IMR-90 (cell line): ENCODE data around the gene COPZ1. TPM values are rescaled to one million over a fixed set of nuclear protein-coding genes. Genes with fewer than 3 reads are reported as not detected.
A peak's percentile ranks its signal among the peaks of the same experiment; 100 is the strongest.

Source experiments
- ATAC-seq: fragments of 200-7000 bp; cut with Tn5 transposase; 2 replicates; pipeline ENCODE4 v1.9.1; 2020; ENCODE audit warnings: low read depth, mild to moderate bottlenecking, moderate library complexity
- BruUV-seq: library from RNA; stranded (reverse); fragments of 400-500 nt; replicated peaks from 2 replicates; lab custom pipeline; 2021; lab: Mats Ljungman, UMichigan
- CTCF ChIA-PET: fragments of 300-600 bp; formaldehyde crosslinking; extraction: SDS; loops from one replicate; lab custom pipeline; 2021; ENCODE audit warnings: antibody characterized with exemption; lab: Yijun Ruan, JAX
- POLR2A ChIA-PET: fragments of 300-600 bp; sonication (Branson Sonifier 250); formaldehyde crosslinking; loops from one replicate; lab custom pipeline; 2022; ENCODE audit warnings: antibody characterized with exemption; ENCODE audit not compliant: unreplicated experiment; lab: Charles Lee
- DNase-seq: peaks from one replicate; pipeline ENCODE4 v3.0.0; 2013
- H2AFZ ChIP-seq: replicated peaks from 2 replicates; pipeline ENCODE3; 2013; ENCODE audit warnings: low read length, mild to moderate bottlenecking; ENCODE audit not compliant: poor library complexity
- H2AK5ac ChIP-seq: 2 replicates; pipeline ENCODE4 v1.6.1; 2013; ENCODE audit warnings: low read depth, low read length, inconsistent platforms
- H2AK9ac ChIP-seq: replicated peaks from 2 replicates; pipeline ENCODE3; 2013; ENCODE audit warnings: mild to moderate bottlenecking, low read depth, low read length, moderate library complexity; ENCODE audit not compliant: poor library complexity
- H2BK120ac ChIP-seq: 2 replicates; pipeline ENCODE4 v1.6.1; 2013; ENCODE audit warnings: low read depth, low read length, inconsistent platforms
- H2BK15ac ChIP-seq: 3 replicates; pipeline ENCODE4 v1.6.1; 2013; ENCODE audit warnings: low read depth, low read length, inconsistent platforms
- H2BK20ac ChIP-seq: 2 replicates; pipeline ENCODE4 v1.6.1; 2013; ENCODE audit warnings: low read depth, mild to moderate bottlenecking, inconsistent platforms, low read length, moderate library complexity
- H2BK5ac ChIP-seq: 2 replicates; pipeline ENCODE4 v1.6.1; 2013; ENCODE audit warnings: mild to moderate bottlenecking, low read depth, low read length, inconsistent platforms; ENCODE audit not compliant: poor library complexity, severe bottlenecking
- H3K14ac ChIP-seq: replicated peaks from 2 replicates; pipeline ENCODE4 v1.6.1; 2013; ENCODE audit warnings: low read depth, low read length, inconsistent platforms
- H3K18ac ChIP-seq: 2 replicates; pipeline ENCODE4 v1.6.1; 2013; ENCODE audit warnings: low read depth, low read length, control low read depth
- H3K23ac ChIP-seq: 2 replicates; pipeline ENCODE4 v1.6.1; 2013; ENCODE audit warnings: low read depth, low read length, inconsistent platforms
- H3K27ac ChIP-seq: 2 replicates; pipeline ENCODE4 v1.5.1; 2013; ENCODE audit warnings: mild to moderate bottlenecking, control low read depth, low read length; ENCODE audit not compliant: insufficient read depth
- H3K27me3 ChIP-seq: 2 replicates; pipeline ENCODE4 v1.6.1; 2013; ENCODE audit warnings: low read length; ENCODE audit not compliant: control insufficient read depth, insufficient read depth
- H3K36me3 ChIP-seq: 2 replicates; pipeline ENCODE4 v1.6.1; 2013; ENCODE audit warnings: low read length, mixed read lengths; ENCODE audit not compliant: control insufficient read depth, insufficient read depth
- H3K4ac ChIP-seq: 2 replicates; pipeline ENCODE4 v1.6.1; 2013; ENCODE audit warnings: low read depth, low read length, inconsistent platforms
- H3K4me1 ChIP-seq: 2 replicates; pipeline ENCODE4 v1.6.1; 2013; ENCODE audit warnings: low read length, mixed read lengths; ENCODE audit not compliant: control insufficient read depth, insufficient read depth
- H3K4me2 ChIP-seq: 2 replicates; pipeline ENCODE4 v1.6.1; 2013; ENCODE audit warnings: low read depth, mild to moderate bottlenecking, control low read depth, low read length, moderate library complexity
- H3K4me3 ChIP-seq: 2 replicates; pipeline ENCODE4 v1.5.1; 2013; ENCODE audit warnings: low read depth, mild to moderate bottlenecking, control low read depth, low read length, moderate library complexity; ENCODE audit not compliant: insufficient read depth
- H3K56ac ChIP-seq: 2 replicates; pipeline ENCODE4 v1.6.1; 2013; ENCODE audit warnings: low read length, inconsistent platforms; ENCODE audit not compliant: insufficient read depth; ENCODE audit errors: extremely low read depth
- H3K79me1 ChIP-seq, 2 experiments: 2 replicates each; pipeline ENCODE4 v1.6.1; 2013; ENCODE audit warnings: low read length in 2 of 2, inconsistent platforms in 1 of 2, low read depth in 1 of 2
- H3K9ac ChIP-seq: 2 replicates; pipeline ENCODE4 v1.6.1; 2013; ENCODE audit warnings: low read depth, low read length, control low read depth
- H3K9me1 ChIP-seq: 2 replicates; pipeline ENCODE4 v1.6.1; 2013; ENCODE audit warnings: low read length, inconsistent platforms; ENCODE audit not compliant: insufficient read depth
- H3K9me3 ChIP-seq: 2 replicates; pipeline ENCODE4 v1.6.1; 2013; ENCODE audit warnings: low read length; ENCODE audit not compliant: control insufficient read depth, insufficient read depth
- H4K20me1 ChIP-seq: 2 replicates; pipeline ENCODE4 v1.6.1; 2013; ENCODE audit warnings: low read length, inconsistent platforms; ENCODE audit not compliant: insufficient read depth
- H4K5ac ChIP-seq: 2 replicates; pipeline ENCODE4 v1.6.1; 2013; ENCODE audit warnings: mild to moderate bottlenecking, low read depth, low read length, control low read depth
- H4K8ac ChIP-seq, 2 experiments: 2 replicates each; pipeline ENCODE4 v1.6.1; 2013; ENCODE audit warnings: low read depth in 2 of 2, low read length in 2 of 2, control low read depth in 1 of 2, inconsistent platforms in 1 of 2
- H4K91ac ChIP-seq: 2 replicates; pipeline ENCODE4 v1.6.1; 2013; ENCODE audit warnings: low read depth, low read length, inconsistent platforms; ENCODE audit not compliant: insufficient read depth
- MAZ ChIP-seq: IDR thresholded peaks from 2 replicates; pipeline ENCODE4 v1.6.1; 2012; ENCODE audit warnings: low read depth, mild to moderate bottlenecking, low read length, improper control_type of control experiment, moderate library complexity, borderline replicate concordance
- WGBS, 2 experiments: methylation state at CpG; one replicate each; pipeline versions ENCODE4 v1.1.5 to v1.1.7; 2013; ENCODE audit warnings: missing lambda C conversion rate in 2 of 2; ENCODE audit not compliant: insufficient read length in 1 of 2; ENCODE audit errors: extremely low coverage in 2 of 2; 5-methylcytosine and 5-hydroxymethylcytosine counted together
- dilution Hi-C: fragments of 300-500 bp; cut with HindIII; formaldehyde crosslinking; loops from one replicate; pipeline ENCODE4 v1.14.3; 2018; ENCODE audit warnings: low sequenced_read_pairs; ENCODE audit not compliant: unreplicated experiment
- in situ Hi-C: fragments of 300-500 bp; cut with MboI; formaldehyde crosslinking; loops from 3 replicates; pipeline ENCODE4 v1.14.3; 2019; ENCODE audit warnings: low sequenced_read_pairs, inconsistent platforms, mixed read lengths
- intact Hi-C: fragments of 100-400 bp; cut with micrococcal nuclease; formaldehyde crosslinking; loops from 2 replicates; pipeline ENCODE4 v1.10.0; 2022
- polyA plus RNA-seq, 3 experiments: library from polyadenylated mRNA; depleted of rRNA; stranded (reverse); fragments of >200 nt; gene quantifications; 2 replicates each; pipeline ENCODE4 v1.2.3, GENCODE V29; 2012; ENCODE audit warnings: low replicate concordance in 1 of 3
- total RNA-seq: library from RNA; depleted of rRNA; stranded (reverse); fragments of >200 nt; gene quantifications from 2 replicates; pipeline ENCODE4 v1.2.3, GENCODE V29; 2012
- TF ChIP-seq, protein P1 (sequence below): conservative IDR thresholded peaks from 2 replicates; pipeline ENCODE4 v1.5.1; 2012; ENCODE audit warnings: mild to moderate bottlenecking, low read depth, low read length, improper control_type of control experiment

Gene COPZ1
- total and polyA plus RNA-seq, 2 of the 4 experiments (the other 2 are of a cell fraction), result 187 to 382 TPM

DNA sequence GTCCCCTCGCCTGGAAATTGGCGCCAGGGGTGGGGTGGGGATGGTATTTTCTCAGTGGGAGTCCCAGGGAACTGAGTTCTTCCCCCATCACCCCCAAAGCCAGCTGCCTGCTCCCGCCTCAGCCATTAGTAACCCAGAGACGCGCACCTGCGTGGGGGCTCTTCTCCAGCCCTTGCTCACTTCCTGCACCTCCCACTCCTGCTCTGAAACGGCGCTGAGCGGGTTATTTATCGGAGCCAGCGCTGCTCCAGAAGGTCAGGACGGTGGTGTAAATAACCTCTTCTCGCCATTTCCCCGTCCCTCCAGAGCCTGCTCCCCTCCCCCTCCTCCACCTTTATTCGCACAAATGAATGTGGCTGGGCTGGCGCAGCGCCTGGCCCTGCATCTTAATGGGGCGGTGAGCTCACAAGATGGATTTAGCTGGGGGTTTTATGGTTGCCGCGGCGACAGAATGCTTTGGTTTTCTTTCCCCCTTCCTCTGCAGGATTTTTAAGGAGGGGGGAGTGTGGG is 27.1 kb downstream of the COPZ1 start:
- in situ Hi-C loops, result no loop called here

More for the DNA sequence above, 27.1 kb downstream of the COPZ1 start:
- peaks cover 21% of the 10 kb centered on the region for H3K4me1 ChIP-seq
- H4K91ac ChIP-seq, result 0 out of 2 replicates have a peak overlapping the region, but pooled peaks have one; percentile 4
- H2AK9ac ChIP-seq, result peak overlapping the region; percentile 6
- no peak overlapping the region for H3K18ac ChIP-seq
- 0 out of 2 replicates have a peak, but pooled peaks have one; percentile 28 for TF ChIP-seq MAZ
- TF ChIP-seq, protein P1, sequence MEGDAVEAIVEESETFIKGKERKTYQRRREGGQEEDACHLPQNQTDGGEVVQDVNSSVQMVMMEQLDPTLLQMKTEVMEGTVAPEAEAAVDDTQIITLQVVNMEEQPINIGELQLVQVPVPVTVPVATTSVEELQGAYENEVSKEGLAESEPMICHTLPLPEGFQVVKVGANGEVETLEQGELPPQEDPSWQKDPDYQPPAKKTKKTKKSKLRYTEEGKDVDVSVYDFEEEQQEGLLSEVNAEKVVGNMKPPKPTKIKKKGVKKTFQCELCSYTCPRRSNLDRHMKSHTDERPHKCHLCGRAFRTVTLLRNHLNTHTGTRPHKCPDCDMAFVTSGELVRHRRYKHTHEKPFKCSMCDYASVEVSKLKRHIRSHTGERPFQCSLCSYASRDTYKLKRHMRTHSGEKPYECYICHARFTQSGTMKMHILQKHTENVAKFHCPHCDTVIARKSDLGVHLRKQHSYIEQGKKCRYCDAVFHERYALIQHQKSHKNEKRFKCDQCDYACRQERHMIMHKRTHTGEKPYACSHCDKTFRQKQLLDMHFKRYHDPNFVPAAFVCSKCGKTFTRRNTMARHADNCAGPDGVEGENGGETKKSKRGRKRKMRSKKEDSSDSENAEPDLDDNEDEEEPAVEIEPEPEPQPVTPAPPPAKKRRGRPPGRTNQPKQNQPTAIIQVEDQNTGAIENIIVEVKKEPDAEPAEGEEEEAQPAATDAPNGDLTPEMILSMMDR, result no peak
- no peak overlapping the region for H2BK120ac ChIP-seq
- no peak overlapping the region for H3K9ac ChIP-seq
- H3K56ac ChIP-seq, result no peak overlapping the region
- no peak overlapping the region for H2BK15ac ChIP-seq
- H3K9me3 ChIP-seq, result no peaks in the 10 kb centered on the region
- H2BK5ac ChIP-seq, result no peak overlapping the region
- H3K4me3 ChIP-seq, result no peak overlapping the region
- 0 out of 2 replicates have a peak overlapping the region, but pooled peaks have one; percentile 19 for H3K23ac ChIP-seq
- 0% methylated on average over 2 of the region's 21 CpGs; no CpG with 5 or more reads in 1 of the 2 experiments for WGBS, 2 experiments
- no TSS peak for BruUV-seq
- intact Hi-C loops (no loop called here), dilution Hi-C loops (no loop called here)
- CTCF ChIA-PET, result interaction anchor here (0.6 to 0.9 kb wide), 3 partner anchors 14 to 83 kb away, joined by 3 to 4 read pairs (median 3); no protein-coding TSS in a partner anchor
- H3K27me3 ChIP-seq, result no peaks in the 10 kb centered on the region
- no peak overlapping the region; the same call in 1 of the 2 replicates for H4K5ac ChIP-seq
- peak overlapping the region; percentile 43 for H3K4me2 ChIP-seq
- H3K14ac ChIP-seq, result peak overlapping the region; percentile 3; the same call in 1 of the 2 replicates
- 0 out of 2 replicates have a peak overlapping the region, but pooled peaks have one; percentile 67 for H3K4ac ChIP-seq
- DNase-seq (peak; percentile 79), ATAC-seq (peak; percentile 46)
- no peak overlapping the region; the same call in 1 of the 2 replicates for H3K27ac ChIP-seq
- H2BK20ac ChIP-seq, result no peak overlapping the region
- H4K20me1 ChIP-seq, result no peaks in the 10 kb centered on the region
- H2AK5ac ChIP-seq, result no peak overlapping the region
- peak overlapping the region in 1 of 2 experiments; percentile 62; a peak in 1 of 4 replicates for H4K8ac ChIP-seq
- H3K9me1 ChIP-seq, result peaks cover 8% of the 10 kb centered on the region; the same call in 1 of the 2 replicates
- H3K36me3 ChIP-seq, result peaks cover 34% of the 10 kb centered on the region
- POLR2A ChIA-PET, result no interaction called here
- H2AFZ ChIP-seq, result peak overlapping the region; percentile 71
- no peaks in the 10 kb centered on the region for H3K79me1 ChIP-seq
